ENCODE results near the gene MCCC1. TPM values are rescaled to one million over a fixed set of nuclear protein-coding genes. Genes with fewer than 3 reads are reported as not detected.

Gene MCCC1
- 10 to 100 TPM; 23.5 to 27.5 TPM for total RNA-seq

DNA sequence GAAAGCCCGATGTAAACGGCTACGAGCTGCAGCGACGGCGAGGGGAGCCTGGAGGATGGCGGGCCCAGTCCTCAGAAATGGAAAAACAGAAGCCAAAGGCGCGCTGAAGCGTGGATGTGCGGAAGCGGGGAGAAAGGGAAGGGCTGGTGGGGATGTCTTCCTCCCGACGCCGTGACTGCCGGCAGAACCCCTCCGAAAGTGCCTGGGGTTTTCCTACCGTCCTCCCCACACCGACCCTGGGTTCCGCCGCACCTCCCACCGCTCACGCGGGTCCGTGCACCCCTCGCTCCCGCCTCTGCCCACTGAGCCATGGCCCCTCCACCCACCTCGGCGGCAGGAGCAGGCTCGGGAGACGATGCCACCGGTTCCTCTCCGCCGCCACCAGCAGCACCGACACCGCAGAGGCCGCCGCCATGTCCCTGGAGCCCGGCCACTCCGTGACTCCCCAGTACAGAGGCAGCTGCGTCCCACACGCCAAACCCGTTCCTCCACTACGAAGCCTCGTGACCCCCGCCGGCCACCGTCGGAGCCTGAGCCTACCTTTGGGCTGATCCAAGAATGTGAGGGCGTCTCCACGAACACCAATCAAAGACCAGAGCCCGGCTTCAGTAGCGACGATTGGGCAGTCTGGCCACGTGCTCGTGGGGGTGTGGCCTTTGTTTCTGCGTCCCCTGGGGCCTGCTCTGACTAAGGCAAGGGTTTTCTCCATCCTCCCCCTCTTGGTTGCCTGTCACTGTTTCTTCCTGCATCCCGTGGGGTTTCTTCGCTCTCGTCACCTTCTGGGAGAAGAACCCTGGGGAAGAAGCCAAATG is at the start of gene MCCC1:
TSS of gene MCCC1 (minus strand) at position 471 of the 812 bp plus-strand sequence. CDS start at position 415, 56 bp downstream.
- peaks cover 8% of the 10 kb centered on the region for H3K36me3 Mint-ChIP-seq (ENCODE audit: low read depth)
- H3K27ac Mint-ChIP-seq, result peak within 1 kb of the TSS; percentile 84
- peak; percentile 98 for DNase-seq
- POLR2A ChIA-PET, result interaction anchor here (0.6 to 2.0 kb wide), 9 partner anchors 10 to 537 kb away, joined by 3 to 6 read pairs (median 4); no protein-coding TSS in a partner anchor
- H3K4me3 Mint-ChIP-seq, result peak within 1 kb of the TSS; percentile 96
- no peaks in the 10 kb centered on the region for H3K9me3 Mint-ChIP-seq
- peaks cover 30% of the 10 kb centered on the region for H3K4me1 Mint-ChIP-seq
- H3K27me3 Mint-ChIP-seq, result no peaks in the 10 kb centered on the region
- CTCF ChIA-PET, result interaction anchor here (1.0 to 6.0 kb wide), 5 partner anchors 14 to 385 kb away, joined by 3 to 42 read pairs (median 4); no protein-coding TSS in a partner anchor

DNA sequence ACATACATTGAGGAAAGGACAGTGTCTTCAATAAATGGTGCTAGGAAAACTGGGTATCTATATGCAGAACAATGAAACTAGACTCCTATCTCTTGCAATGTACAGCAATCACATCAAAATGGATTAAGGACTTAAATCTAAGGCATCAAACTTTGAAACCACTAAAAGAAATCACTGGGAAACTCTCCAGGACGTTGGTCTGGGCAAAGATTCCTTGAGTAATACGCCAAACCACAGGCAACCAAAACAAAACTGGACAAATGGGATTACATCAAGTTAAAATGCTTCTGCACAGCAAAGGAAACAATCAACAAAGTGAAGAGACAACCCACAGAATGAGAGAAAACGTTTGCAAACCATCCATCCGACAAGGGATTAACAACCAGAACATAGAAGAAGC is 48.8 kb upstream of the MCCC1 start:
- DNase-seq, result no peak
- ChIA-PET POLR2A (no interaction called here), CTCF (no interaction called here)
- Mint-ChIP-seq H3K4me1 (no peaks in the 10 kb centered on the region), H3K27me3 (no peaks in the 10 kb centered on the region), H3K36me3 (ENCODE audit: low read depth) (peaks cover 21% of the 10 kb centered on the region), H3K4me3 (no peak overlapping the region), H3K9me3 (no peaks in the 10 kb centered on the region), H3K27ac (no peak overlapping the region)

DNA sequence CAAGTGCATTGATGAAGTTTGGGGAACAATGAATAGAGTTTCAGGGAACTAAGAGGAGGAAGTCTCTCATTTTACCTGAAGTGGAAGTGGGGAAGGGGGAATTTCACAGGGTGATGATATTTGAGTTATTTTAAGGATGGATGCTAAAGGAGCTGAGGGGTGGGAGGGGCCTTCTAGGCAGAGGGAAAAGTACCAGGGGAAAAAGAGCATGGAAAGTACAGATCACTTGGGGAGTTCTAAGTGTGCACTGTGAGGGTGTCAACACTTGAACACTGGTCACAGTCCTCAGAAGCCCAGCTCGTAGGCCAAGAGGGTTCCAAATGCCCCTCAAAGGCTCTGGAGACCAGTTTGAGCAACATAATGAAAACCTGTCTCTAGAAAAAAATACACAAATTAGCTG is 45.1 kb upstream of the MCCC1 start:
- H3K27me3 Mint-ChIP-seq, result no peaks in the 10 kb centered on the region
- POLR2A ChIA-PET, result no interaction called here
- H3K27ac Mint-ChIP-seq, result no peak overlapping the region
- no peaks in the 10 kb centered on the region for H3K9me3 Mint-ChIP-seq
- no peak overlapping the region for H3K4me3 Mint-ChIP-seq
- peaks cover 15% of the 10 kb centered on the region for H3K36me3 Mint-ChIP-seq (ENCODE audit: low read depth)
- DNase-seq, result no peak
- CTCF ChIA-PET, result no interaction called here
- H3K4me1 Mint-ChIP-seq, result no peaks in the 10 kb centered on the region

DNA sequence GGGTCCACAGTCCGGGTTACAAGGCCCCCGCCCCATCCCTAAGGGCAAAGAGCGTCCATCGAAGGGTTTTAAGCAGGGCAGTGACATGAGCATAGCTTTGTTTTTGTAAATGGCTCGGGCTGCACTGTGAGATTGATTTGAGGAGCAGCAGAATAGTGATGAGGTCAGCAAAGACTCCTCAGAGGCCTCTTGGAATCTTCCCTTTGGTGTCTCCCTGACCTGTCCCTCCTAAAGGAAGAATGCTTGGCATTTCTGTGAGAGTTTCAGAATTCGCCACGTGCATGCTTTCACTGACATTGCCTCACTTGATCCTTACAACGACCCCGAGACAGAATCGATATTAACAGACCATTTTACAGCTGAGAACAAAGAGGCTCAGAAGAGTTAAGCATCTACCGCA is 42.9 kb upstream of the MCCC1 start:
- ChIA-PET CTCF (interaction anchor here (1.4 kb wide), 1 partner anchor 20 kb away, joined by 3 read pairs; no protein-coding TSS in a partner anchor), POLR2A (no interaction called here)
- no peaks in the 10 kb centered on the region for H3K4me1 Mint-ChIP-seq
- H3K36me3 Mint-ChIP-seq (ENCODE audit: low read depth), result peaks cover 20% of the 10 kb centered on the region
- no peak overlapping the region for H3K4me3 Mint-ChIP-seq
- H3K9me3 Mint-ChIP-seq, result no peaks in the 10 kb centered on the region
- no peaks in the 10 kb centered on the region for H3K27me3 Mint-ChIP-seq
- no peak overlapping the region for H3K27ac Mint-ChIP-seq
- DNase-seq, result no peak

DNA sequence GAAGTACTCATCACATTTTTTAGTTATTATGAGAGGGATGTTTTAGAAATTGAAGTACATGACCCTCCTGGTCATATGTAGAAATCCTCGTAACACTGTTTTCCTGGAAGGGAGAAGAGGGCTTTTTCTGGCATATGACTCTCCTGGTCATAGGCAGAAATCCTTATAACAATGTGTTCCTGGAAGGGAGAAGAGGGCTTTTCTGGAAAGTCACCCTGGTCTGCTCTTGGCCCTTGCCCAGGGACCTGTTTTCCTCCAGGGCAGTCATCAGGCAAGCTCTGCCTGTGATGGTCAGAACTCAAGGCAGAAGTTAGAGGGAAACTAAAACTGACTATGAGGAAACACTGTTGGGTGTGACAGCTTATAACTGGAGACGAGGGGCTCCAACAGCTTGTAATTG is 35.5 kb upstream of the MCCC1 start:
- no peak overlapping the region for H3K4me3 Mint-ChIP-seq
- DNase-seq, result no peak
- CTCF ChIA-PET, result no interaction called here

DNA sequence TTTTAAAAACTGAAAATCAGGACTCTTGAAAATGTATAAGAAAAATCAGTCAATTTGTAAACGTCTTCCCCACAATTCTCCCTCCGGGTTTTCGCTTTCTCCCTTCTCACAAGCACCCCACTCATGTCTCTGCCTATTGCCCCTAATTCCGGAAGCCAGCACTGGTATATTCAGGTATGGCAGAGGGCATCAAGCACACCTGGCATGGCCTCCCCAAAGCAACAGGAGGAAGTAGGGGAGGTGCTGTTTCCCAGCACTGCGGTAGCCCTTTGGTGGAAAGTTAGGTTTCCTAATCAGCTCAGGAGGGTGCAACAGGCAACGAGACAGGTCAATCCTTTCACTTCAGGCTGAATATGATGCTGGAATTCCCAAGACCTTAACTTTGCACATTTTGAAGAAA is 33.1 kb upstream of the MCCC1 start:
- Mint-ChIP-seq H3K36me3 (ENCODE audit: low read depth) (peaks cover 53% of the 10 kb centered on the region), H3K27me3 (no peaks in the 10 kb centered on the region), H3K4me1 (no peaks in the 10 kb centered on the region), H3K4me3 (no peak overlapping the region), H3K9me3 (peaks cover 12% of the 10 kb centered on the region), H3K27ac (no peak overlapping the region)
- DNase-seq, result no peak
- ChIA-PET POLR2A (no interaction called here), CTCF (no interaction called here)

More for the DNA sequence above, 35.5 kb upstream of the MCCC1 start:
- Mint-ChIP-seq H3K27me3 (no peaks in the 10 kb centered on the region), H3K27ac (no peak overlapping the region), H3K36me3 (ENCODE audit: low read depth) (peaks cover 46% of the 10 kb centered on the region), H3K4me1 (no peaks in the 10 kb centered on the region), H3K9me3 (peaks cover 2% of the 10 kb centered on the region)
- POLR2A ChIA-PET, result no interaction called here

DNA sequence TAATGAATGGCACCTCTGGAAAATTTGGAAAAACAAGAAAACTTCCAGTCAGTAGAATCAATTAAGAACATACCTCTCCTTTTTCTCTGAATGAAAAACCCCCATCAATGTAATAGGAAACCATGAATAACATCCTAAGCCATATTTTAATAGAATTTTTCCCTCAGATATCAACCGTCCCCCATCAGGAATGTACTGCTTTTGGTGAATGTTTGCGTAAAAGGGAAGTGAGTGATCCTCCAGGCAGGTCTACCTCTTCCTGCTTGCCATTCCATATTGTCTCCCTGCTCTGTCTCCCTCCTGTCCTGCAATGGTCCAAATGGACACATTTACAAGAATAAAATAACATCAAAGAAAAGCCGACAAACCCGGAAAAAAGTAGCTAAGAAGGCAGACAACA is 32.4 kb upstream of the MCCC1 start:
- Mint-ChIP-seq H3K36me3 (ENCODE audit: low read depth) (peaks cover 53% of the 10 kb centered on the region), H3K4me3 (no peak overlapping the region), H3K4me1 (no peaks in the 10 kb centered on the region), H3K27ac (no peak overlapping the region), H3K27me3 (no peaks in the 10 kb centered on the region), H3K9me3 (peaks cover 12% of the 10 kb centered on the region)
- POLR2A ChIA-PET, result no interaction called here
- CTCF ChIA-PET, result no interaction called here
- no peak for DNase-seq

DNA sequence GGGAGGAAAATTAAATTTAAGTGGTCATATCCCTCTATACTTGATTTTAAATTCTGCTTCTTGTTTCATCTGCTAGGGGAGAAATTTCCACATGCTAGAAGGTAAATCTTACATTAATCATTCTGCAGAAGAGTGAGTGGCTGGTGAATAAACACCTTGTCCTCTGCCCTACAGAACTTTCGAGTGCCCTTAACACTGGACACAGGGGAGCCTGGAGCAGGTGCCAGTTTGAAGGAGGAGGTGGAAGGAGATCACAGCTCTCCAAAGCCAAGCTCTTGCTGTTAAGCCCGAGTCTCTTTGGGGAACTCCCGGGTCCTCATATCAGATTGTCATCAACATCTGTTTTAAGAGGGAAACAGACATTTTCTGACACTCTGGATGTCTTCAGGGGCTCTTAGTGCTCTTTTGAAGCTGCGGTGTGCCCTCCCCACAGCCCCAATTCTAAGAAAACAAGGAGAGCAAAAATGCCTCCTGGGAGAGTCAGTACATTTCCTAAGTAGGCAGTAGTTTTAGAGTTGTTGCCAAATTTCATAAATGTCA is 32.0 kb upstream of the MCCC1 start:
- Mint-ChIP-seq H3K9me3 (peaks cover 12% of the 10 kb centered on the region), H3K27me3 (no peaks in the 10 kb centered on the region), H3K36me3 (ENCODE audit: low read depth) (peaks cover 53% of the 10 kb centered on the region), H3K27ac (no peak overlapping the region), H3K4me3 (no peak overlapping the region), H3K4me1 (no peaks in the 10 kb centered on the region)
- ChIA-PET POLR2A (no interaction called here), CTCF (no interaction called here)
- DNase-seq, result no peak

DNA sequence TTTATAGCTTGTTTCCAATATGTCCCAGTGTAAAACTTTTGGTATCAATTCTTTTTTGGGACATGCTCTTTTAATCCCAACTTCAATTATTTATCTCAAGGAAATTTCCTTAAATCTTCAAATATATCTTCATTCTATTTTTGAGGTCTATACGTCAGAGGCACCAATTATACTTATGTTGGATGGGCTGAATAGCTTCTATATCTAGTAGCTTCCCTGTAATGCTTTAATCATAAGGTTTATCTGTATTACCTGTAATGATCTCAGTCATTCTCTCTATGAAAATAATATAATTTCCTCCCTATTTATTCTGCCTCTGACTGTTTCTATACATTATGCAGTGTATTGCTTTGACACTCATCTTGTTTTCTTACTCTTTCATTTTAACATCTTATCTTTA is 29.9 kb upstream of the MCCC1 start:
- Mint-ChIP-seq H3K9me3 (peaks cover 12% of the 10 kb centered on the region), H3K4me1 (no peaks in the 10 kb centered on the region), H3K27me3 (no peaks in the 10 kb centered on the region), H3K27ac (no peak overlapping the region), H3K36me3 (ENCODE audit: low read depth) (peaks cover 50% of the 10 kb centered on the region), H3K4me3 (no peak overlapping the region)
- POLR2A ChIA-PET, result no interaction called here
- DNase-seq, result no peak
- CTCF ChIA-PET, result interaction anchor here (1.0 to 1.6 kb wide), 2 partner anchors 8 to 254 kb away, joined by 3 to 6 read pairs; no protein-coding TSS in a partner anchor

DNA sequence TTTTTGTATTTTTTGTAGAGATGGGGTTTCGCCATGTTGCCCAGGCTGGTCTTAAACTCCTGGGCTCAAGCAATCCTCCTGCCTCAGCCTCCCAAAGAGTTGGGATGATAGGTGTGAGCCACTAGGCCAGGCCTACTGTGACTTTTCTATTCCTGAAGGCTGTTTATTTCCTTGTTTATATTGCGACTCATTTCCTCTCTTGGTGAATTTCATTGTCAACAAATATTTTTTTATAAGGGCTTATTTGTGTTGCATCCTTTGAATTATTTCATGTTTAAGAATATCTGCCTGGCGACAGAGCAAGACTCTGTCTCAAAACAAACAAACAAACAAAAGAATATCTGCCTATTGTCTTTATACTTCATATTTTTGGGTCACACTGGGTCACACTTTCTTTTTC is 29.4 kb upstream of the MCCC1 start:
- Mint-ChIP-seq H3K27ac (no peak overlapping the region), H3K9me3 (peaks cover 12% of the 10 kb centered on the region), H3K4me3 (no peak overlapping the region), H3K27me3 (no peaks in the 10 kb centered on the region), H3K36me3 (ENCODE audit: low read depth) (peaks cover 44% of the 10 kb centered on the region), H3K4me1 (peaks cover 2% of the 10 kb centered on the region)
- ChIA-PET POLR2A (no interaction called here), CTCF (interaction anchor here (1.0 to 1.6 kb wide), 2 partner anchors 9 to 254 kb away, joined by 3 to 6 read pairs; no protein-coding TSS in a partner anchor)
- DNase-seq, result no peak

DNA sequence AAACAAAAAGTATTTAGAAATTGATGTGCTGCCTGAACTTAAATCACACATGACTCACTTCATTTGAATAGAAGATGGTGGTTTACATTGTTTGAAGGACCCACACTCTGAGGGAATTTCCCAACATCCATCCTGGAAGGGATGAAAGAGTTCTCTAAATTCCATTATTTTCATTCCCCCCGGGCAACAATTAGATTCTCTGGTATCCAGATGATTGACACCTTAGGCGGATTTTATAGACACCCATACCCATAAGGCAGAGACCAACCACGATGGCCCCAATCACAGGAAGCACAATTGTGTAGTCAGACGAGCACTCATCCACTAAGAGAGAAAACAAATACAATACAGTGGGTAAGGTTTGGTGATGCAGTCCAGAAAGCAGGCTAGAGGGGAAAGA is 24.6 kb upstream of the MCCC1 start:
- Mint-ChIP-seq H3K4me3 (no peak overlapping the region), H3K36me3 (ENCODE audit: low read depth) (peaks cover 10% of the 10 kb centered on the region), H3K9me3 (peaks cover 2% of the 10 kb centered on the region), H3K27ac (no peak overlapping the region), H3K27me3 (no peaks in the 10 kb centered on the region), H3K4me1 (peaks cover 2% of the 10 kb centered on the region)
- ChIA-PET POLR2A (no interaction called here), CTCF (interaction anchor here (0.8 to 5.7 kb wide), 6 partner anchors 10 to 410 kb away, joined by 3 to 103 read pairs (median 4); no protein-coding TSS in a partner anchor)
- DNase-seq, result no peak

DNA sequence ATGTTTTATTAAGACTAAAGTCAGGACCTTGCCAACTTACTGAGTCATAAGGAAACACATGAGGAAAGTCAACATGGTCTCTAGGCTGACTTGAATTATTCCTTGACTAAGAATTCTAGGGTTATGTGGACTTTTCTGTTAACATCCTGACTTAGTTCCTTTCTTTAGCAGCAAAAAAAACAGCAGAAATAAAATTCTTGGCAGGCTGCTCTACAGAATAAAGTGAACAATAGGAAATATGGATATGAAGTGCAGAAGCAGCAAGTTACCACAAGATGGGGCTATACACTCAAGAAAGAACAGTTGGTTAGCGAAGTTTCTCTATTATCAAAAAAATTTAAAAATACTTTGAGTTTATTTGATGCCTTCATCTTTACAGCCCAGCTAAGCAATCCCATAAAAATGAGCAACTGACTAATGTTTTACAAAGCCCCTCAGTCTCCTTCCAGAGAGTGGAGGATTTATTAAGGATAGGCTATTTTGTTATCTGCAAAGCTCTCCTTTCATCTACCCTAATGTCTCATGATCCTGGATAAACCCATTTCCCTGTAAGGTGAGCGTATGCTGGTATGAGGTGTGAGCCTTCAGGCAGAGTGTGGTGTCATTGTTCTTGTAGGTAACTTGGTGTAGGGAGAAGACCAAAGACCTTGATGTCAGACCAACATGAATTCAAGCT is 23.1 kb upstream of the MCCC1 start:
- H3K4me1 Mint-ChIP-seq, result peaks cover 2% of the 10 kb centered on the region
- no peak overlapping the region for H3K27ac Mint-ChIP-seq
- peaks cover 3% of the 10 kb centered on the region for H3K27me3 Mint-ChIP-seq
- no peaks in the 10 kb centered on the region for H3K36me3 Mint-ChIP-seq (ENCODE audit: low read depth)
- H3K4me3 Mint-ChIP-seq, result no peak overlapping the region
- POLR2A ChIA-PET, result interaction anchor here (0.6 kb wide), 1 partner anchor 180 kb away, joined by 3 read pairs; no protein-coding TSS in a partner anchor
- no peak for DNase-seq
- no peaks in the 10 kb centered on the region for H3K9me3 Mint-ChIP-seq
- CTCF ChIA-PET, result interaction anchor here (0.6 to 5.7 kb wide), 16 partner anchors 9 to 645 kb away, joined by 3 to 103 read pairs (median 4); no protein-coding TSS in a partner anchor

DNA sequence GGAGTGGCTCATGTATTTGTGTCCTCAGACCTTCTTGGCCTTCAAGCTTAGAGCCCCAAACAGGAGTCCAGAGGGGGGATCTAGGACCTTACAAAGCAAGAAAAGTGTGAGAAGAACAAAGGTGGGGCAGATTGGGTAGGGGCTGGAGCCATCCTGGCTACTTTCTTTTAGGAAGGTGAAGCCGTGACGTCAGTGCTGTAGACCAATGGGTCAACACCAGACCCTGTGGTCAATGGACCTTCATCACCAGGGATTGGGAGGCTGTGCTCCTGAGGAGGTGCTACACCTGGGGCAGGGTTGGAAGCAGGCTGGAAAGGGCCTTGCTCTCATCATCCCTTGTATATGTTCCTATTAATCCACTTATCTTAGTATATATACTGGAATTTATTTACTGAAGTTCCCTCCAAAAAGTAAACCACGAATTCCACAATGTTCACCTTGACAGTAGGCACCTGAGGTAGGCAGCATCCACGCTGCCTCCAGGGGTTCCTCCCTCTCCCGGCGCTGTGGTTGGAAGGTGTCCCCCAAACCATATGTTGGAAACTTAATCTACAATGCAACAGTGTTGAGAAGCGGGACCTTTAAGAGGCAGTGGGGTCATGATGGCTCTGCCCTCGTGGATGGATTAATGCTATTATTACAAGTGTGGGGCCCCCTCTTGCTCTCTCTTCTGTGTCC is 21.4 kb upstream of the MCCC1 start:
- ChIA-PET CTCF (interaction anchor here (5.7 kb wide), 1 partner anchor 262 kb away, joined by 103 read pairs; no protein-coding TSS in a partner anchor), POLR2A (no interaction called here)
- no peaks in the 10 kb centered on the region for H3K9me3 Mint-ChIP-seq
- H3K27me3 Mint-ChIP-seq, result peaks cover 12% of the 10 kb centered on the region
- peaks cover 4% of the 10 kb centered on the region for H3K4me1 Mint-ChIP-seq
- no peaks in the 10 kb centered on the region for H3K36me3 Mint-ChIP-seq (ENCODE audit: low read depth)
- no peak for DNase-seq
- no peak overlapping the region for H3K4me3 Mint-ChIP-seq
- H3K27ac Mint-ChIP-seq, result no peak overlapping the region

Measured in activated CD4-positive, alpha-beta memory T cell treated with anti-CD3 and anti-CD28 coated beads, Interleukin-2, amount 10 ng/mL, durations not matched to agents 7 days and 5 days (primary cell).